ENCODE measurements around the gene GADD45G. TPM values are rescaled to one million over a fixed set of nuclear protein-coding genes. Genes with fewer than 3 reads are reported as not detected.

Gene GADD45G
- total RNA-seq, 1 donor from 2014 or later: 54.0 TPM

GRCh38 chr9:89591274-89592212 is 13.3 kb upstream of the GADD45G start:
- no peak for ATAC-seq
- DNase-seq: no peak
- intact Hi-C loops (cut with micrococcal nuclease): no loop called here

- DNase-seq (no peak), ATAC-seq (no peak)
- intact Hi-C loops (cut with micrococcal nuclease): no loop called here
These were observed 12.5 kb upstream of the GADD45G start for GRCh38 chr9:89592213-89592815.

GRCh38 chr9:89592963-89593726 is 11.7 kb upstream of the GADD45G start:
- intact Hi-C loops (cut with micrococcal nuclease): no loop called here
- ATAC-seq (no peak), DNase-seq (no peak)

GRCh38 chr9:89593727-89594427 is 10.9 kb upstream of the GADD45G start:
- peak; percentile 68 for ATAC-seq

GRCh38 chr9:89594811-89595550 is 9.8 kb upstream of the GADD45G start:
- intact Hi-C loops (cut with micrococcal nuclease): no loop called here
- DNase-seq: no peak

More at GRCh38 chr9:89593727-89594427, 10.9 kb upstream of the GADD45G start:
- intact Hi-C loops (cut with micrococcal nuclease): no loop called here
- peak; percentile 66 for DNase-seq

GRCh38 chr9:89595646-89596045 is 9.2 kb upstream of the GADD45G start:
- intact Hi-C loops (cut with micrococcal nuclease): no loop called here
- ATAC-seq: no peak

More at GRCh38 chr9:89594811-89595550, 9.8 kb upstream of the GADD45G start:
- ATAC-seq: no peak

GRCh38 chr9:89596937-89597555 is 7.8 kb upstream of the GADD45G start:
- intact Hi-C loops (cut with micrococcal nuclease): no loop called here
- ATAC-seq (no peak), DNase-seq (no peak)

More at GRCh38 chr9:89595646-89596045, 9.2 kb upstream of the GADD45G start:
- DNase-seq: no peak

- ATAC-seq (peak; percentile 68), DNase-seq (no peak)
- intact Hi-C loops (cut with micrococcal nuclease): loop anchor here (2.0 kb wide), 1 partner anchor 505 kb away; no protein-coding TSS in a partner anchor
These were observed 7.0 kb upstream of the GADD45G start for GRCh38 chr9:89597711-89598362.

GRCh38 chr9:89598363-89598713 is 6.5 kb upstream of the GADD45G start:
- DNase-seq (no peak), ATAC-seq (no peak)
- intact Hi-C loops (cut with micrococcal nuclease): loop anchor here (2.0 kb wide), 1 partner anchor 504 kb away; no protein-coding TSS in a partner anchor

- ATAC-seq (no peak), DNase-seq (no peak)
- intact Hi-C loops (cut with micrococcal nuclease): loop anchor here (2.0 kb wide), 1 partner anchor 504 kb away; no protein-coding TSS in a partner anchor
These were observed 5.9 kb upstream of the GADD45G start for GRCh38 chr9:89598926-89599325.

GRCh38 chr9:89600831-89601230 is 4.0 kb upstream of the GADD45G start:
- ATAC-seq (no peak), DNase-seq (no peak)
- intact Hi-C loops (cut with micrococcal nuclease): loop anchor here (5.0 kb wide), 1 partner anchor 316 kb away; no protein-coding TSS in a partner anchor

GRCh38 chr9:89601306-89601705 is 3.5 kb upstream of the GADD45G start:
- no peak for DNase-seq
- no peak for ATAC-seq

GRCh38 chr9:89601856-89602562 is 2.8 kb upstream of the GADD45G start:
- DNase-seq (no peak), ATAC-seq (no peak)
- intact Hi-C loops (cut with micrococcal nuclease): loop anchor here (2.0 to 5.0 kb wide), 2 partner anchors 315 to 495 kb away; no protein-coding TSS in a partner anchor

More at GRCh38 chr9:89601306-89601705, 3.5 kb upstream of the GADD45G start:
- intact Hi-C loops (cut with micrococcal nuclease): loop anchor here (5.0 kb wide), 1 partner anchor 316 kb away; no protein-coding TSS in a partner anchor

- peak; percentile 94 for DNase-seq
- intact Hi-C loops (cut with micrococcal nuclease): loop anchor here (2.0 to 5.0 kb wide), 2 partner anchors 314 to 494 kb away; no protein-coding TSS in a partner anchor
- peak; percentile 37 for ATAC-seq
These were observed 1.6 kb upstream of the GADD45G start for GRCh38 chr9:89602978-89603766.
